GM19238 (cell line): ENCODE measurements around the gene STAC.
"Not testable (repeated sequence)": the region's sequence is repeated elsewhere in the genome, so short reads cannot be mapped to it uniquely, and the experiment has no call there.

Experiments used
- DNase-seq: peaks from one replicate; pipeline ENCODE4 v3.0.0; 2011; ENCODE audit warnings: low spot score; ENCODE audit not compliant: insufficient read length

Gene STAC

GRCh38 chr3:36416599-36416998 lies 36.3 kb downstream of the STAC start:
- DNase-seq: no peak

GRCh38 chr3:36417237-36417636 lies 36.9 kb downstream of the STAC start:
- no peak for DNase-seq

GRCh38 chr3:36418296-36418695 lies 38.0 kb downstream of the STAC start:
- DNase-seq: no peak

- DNase-seq: no peak
These were observed 48.1 kb downstream of the STAC start for GRCh38 chr3:36428445-36428844.

GRCh38 chr3:36429986-36430485 lies 49.7 kb downstream of the STAC start:
- no peak for DNase-seq

GRCh38 chr3:36433511-36433910 lies 53.2 kb downstream of the STAC start:
- no peak for DNase-seq

- no peak for DNase-seq
These were observed 54.6 kb downstream of the STAC start for GRCh38 chr3:36434687-36435426.

GRCh38 chr3:36443028-36443686 lies 62.9 kb downstream of the STAC start:
- DNase-seq: no peak

- DNase-seq: no peak
These were observed 64.6 kb downstream of the STAC start for GRCh38 chr3:36444909-36445308.

GRCh38 chr3:36446276-36446675 lies 66.0 kb downstream of the STAC start:
- no peak for DNase-seq

- DNase-seq: no peak
These were observed 66.8 kb downstream of the STAC start for GRCh38 chr3:36447061-36447460.

GRCh38 chr3:36451816-36452215 lies 71.5 kb downstream of the STAC start:
- no peak for DNase-seq

GRCh38 chr3:36453213-36453612 lies 72.9 kb downstream of the STAC start:
- DNase-seq: not testable (repeated sequence)

GRCh38 chr3:36453896-36454295 lies 73.6 kb downstream of the STAC start:
- DNase-seq: not testable (repeated sequence)

GRCh38 chr3:36455406-36455805 lies 75.1 kb downstream of the STAC start:
- no peak for DNase-seq

- no peak for DNase-seq
These were observed 76.5 kb downstream of the STAC start for GRCh38 chr3:36456784-36457183.

GRCh38 chr3:36457667-36458066 lies 77.4 kb downstream of the STAC start:
- no peak for DNase-seq

GRCh38 chr3:36459177-36459576 lies 78.9 kb downstream of the STAC start:
- no peak for DNase-seq

GRCh38 chr3:36461597-36461996 lies 81.3 kb downstream of the STAC start:
- DNase-seq: no peak

GRCh38 chr3:36472045-36472444 lies 91.7 kb downstream of the STAC start:
- DNase-seq: not testable (repeated sequence)

- DNase-seq: no peak
These were observed 95.3 kb downstream of the STAC start for GRCh38 chr3:36475558-36475957.

- no peak for DNase-seq
These were observed 96.1 kb downstream of the STAC start for GRCh38 chr3:36476286-36476942.
